Fibroblast of lung (primary cell): ENCODE results near the gene ACTMAP. TPM values are rescaled to one million over a fixed set of nuclear protein-coding genes. Genes with fewer than 3 reads are reported as not detected.
A peak's percentile ranks its signal among the peaks of the same experiment; 100 is the strongest.

Source experiments
- DNase-seq, 2 donors: peaks; one replicate each; pipeline versions ENCODE4 v3.0.0 to v3.0.0-alpha.2; 2010; ENCODE audit warnings: low read depth in 2 of 2
- H2AFZ ChIP-seq: 2 replicates; pipeline ENCODE4 v1.5.1; 2012; ENCODE audit warnings: low read length, control low read depth, inconsistent platforms
- H3K27ac ChIP-seq: 2 replicates; pipeline ENCODE4 v1.5.1; 2011; ENCODE audit warnings: low read length, control low read depth; ENCODE audit not compliant: insufficient read depth
- H3K27me3 ChIP-seq: 2 replicates; pipeline ENCODE4 v1.5.1; 2011; ENCODE audit warnings: mild to moderate bottlenecking, low read length; ENCODE audit not compliant: control insufficient read depth, insufficient read depth
- H3K36me3 ChIP-seq: 2 replicates; pipeline ENCODE4 v1.5.1; 2011; ENCODE audit warnings: low read length; ENCODE audit not compliant: control insufficient read depth, insufficient read depth
- H3K4me1 ChIP-seq: 2 replicates; pipeline ENCODE4 v1.5.1; 2011; ENCODE audit warnings: low read length; ENCODE audit not compliant: control insufficient read depth, insufficient read depth; ENCODE audit errors: extremely low read depth
- H3K4me2 ChIP-seq: 2 replicates; pipeline ENCODE4 v1.5.1; 2011; ENCODE audit warnings: low read length, control low read depth; ENCODE audit not compliant: insufficient read depth; ENCODE audit errors: extremely low read depth
- H3K4me3 ChIP-seq, 4 experiments: fragments of 200-600 bp in 1 of 4; sonication (generic) in 1 of 4; replicated peaks in 1 of 4; 2 replicates each; pipeline ENCODE4 v1.5.1; 2011 to 2016; ENCODE audit warnings: low read length in 4 of 4, low read depth in 3 of 4, mild to moderate bottlenecking in 3 of 4, control low read depth in 2 of 4, inconsistent platforms in 1 of 4, mixed read lengths in 1 of 4; ENCODE audit not compliant: insufficient read depth in 1 of 4; ENCODE audit errors: control extremely low read depth in 1 of 4
- H3K79me2 ChIP-seq: 2 replicates; pipeline ENCODE4 v1.5.1; 2012; ENCODE audit warnings: mild to moderate bottlenecking, low read length, inconsistent platforms; ENCODE audit not compliant: control insufficient read depth, insufficient read depth
- H3K9ac ChIP-seq: 2 replicates; pipeline ENCODE4 v1.5.1; 2011; ENCODE audit warnings: mild to moderate bottlenecking, low read length, control low read depth; ENCODE audit not compliant: insufficient read depth
- H3K9me3 ChIP-seq: 2 replicates; pipeline ENCODE4 v1.5.1; 2012; ENCODE audit warnings: low read depth, low read length; ENCODE audit not compliant: control insufficient read depth, insufficient read depth
- H4K20me1 ChIP-seq: 2 replicates; pipeline ENCODE4 v1.5.1; 2011; ENCODE audit warnings: low read length; ENCODE audit not compliant: control insufficient read depth, insufficient read depth; ENCODE audit errors: extremely low read depth
- CTCF ChIP-seq, 2 donors: IDR thresholded peaks in 1 of 2; conservative IDR thresholded peaks in 1 of 2; 1 replicate in 1 of 2; 2 replicates in 1 of 2; pipeline ENCODE4 v1.5.1; 2011 to 2012; ENCODE audit warnings: low read length in 2 of 2, control low read depth in 1 of 2, inconsistent platforms in 1 of 2, low read depth in 1 of 2, mild to moderate bottlenecking in 1 of 2
- EZH2 ChIP-seq: IDR thresholded peaks from 2 replicates; pipeline ENCODE4 v1.5.1; 2012; ENCODE audit warnings: low read length, control low read depth, mild to moderate bottlenecking; ENCODE audit errors: missing control alignments
- polyA plus RNA-seq, 2 donors: library from polyadenylated mRNA; depleted of rRNA in 1 of 2; stranded (reverse) in 1 of 2; unstranded in 1 of 2; fragments of >200 nt; gene quantifications; 2 replicates each; pipeline ENCODE4 v1.2.1, GENCODE V29; 2011 to 2012; ENCODE audit warnings: missing spikeins in 1 of 2
- total RNA-seq: library from RNA; depleted of rRNA; stranded (reverse); fragments of >200 nt; gene quantifications from 2 replicates; pipeline ENCODE4 v1.2.1, GENCODE V29; 2014

The ACTMAP gene
- total and polyA plus RNA-seq, 2 donors (not counting 1 experiment from before 2014, with no cell fraction given) = 1.8 to 2.2 TPM

GRCh38 chr19:40776932-40777644, 26.8 kb upstream of the ACTMAP start:
- Histone ChIP-seq H3K27me3 (no peaks in the 10 kb centered on the region), H4K20me1 (no peaks in the 10 kb centered on the region), H3K4me1 (peaks cover 11% of the 10 kb centered on the region), H3K9ac (peak overlapping the region; percentile 70), H3K79me2 (no peaks in the 10 kb centered on the region), H3K36me3 (peaks cover 1% of the 10 kb centered on the region), H3K4me3 (peak overlapping the region; percentile 60 to 86 (median 74)), H2AFZ (peak overlapping the region; percentile 89), H3K27ac (peak overlapping the region; percentile 87), H3K9me3 (no peaks in the 10 kb centered on the region), H3K4me2 (peak overlapping the region; percentile 99)
- TF ChIP-seq CTCF (conservative IDR thresholded peaks at IDR 0.05 in 1 of 2, IDR thresholded peaks at IDR 0.05 in 1 of 2; ENCODE audit: low read depth in 1 of 2, low read length in 2 of 2) = no peak
- no peak for TF ChIP-seq EZH2
- DNase-seq = peak; percentile 88 to 92

- H3K4me3 ChIP-seq = no peak overlapping the region
- H3K27me3 ChIP-seq = no peaks in the 10 kb centered on the region
- peaks cover 11% of the 10 kb centered on the region for H3K4me1 ChIP-seq
- no peaks in the 10 kb centered on the region for H3K79me2 ChIP-seq
- H4K20me1 ChIP-seq = no peaks in the 10 kb centered on the region
- no peak for DNase-seq
- no peak overlapping the region for H3K27ac ChIP-seq
- H2AFZ ChIP-seq = no peak overlapping the region
- no peak overlapping the region for H3K9ac ChIP-seq
- H3K4me2 ChIP-seq = peak overlapping the region; percentile 99
- no peaks in the 10 kb centered on the region for H3K9me3 ChIP-seq
- TF ChIP-seq CTCF (conservative IDR thresholded peaks at IDR 0.05 in 1 of 2, IDR thresholded peaks at IDR 0.05 in 1 of 2; ENCODE audit: low read depth in 1 of 2, low read length in 2 of 2) = no peak
- no peak for TF ChIP-seq EZH2
- H3K36me3 ChIP-seq = peaks cover 1% of the 10 kb centered on the region
Measured at GRCh38 chr19:40776364-40776763, 26.1 kb upstream of the ACTMAP start.

- H3K9me3 ChIP-seq = no peaks in the 10 kb centered on the region
- H4K20me1 ChIP-seq = no peaks in the 10 kb centered on the region
- no peak overlapping the region for H3K27ac ChIP-seq
- peaks cover 1% of the 10 kb centered on the region for H3K36me3 ChIP-seq
- DNase-seq = no peak
- H3K9ac ChIP-seq = no peak overlapping the region
- no peaks in the 10 kb centered on the region for H3K79me2 ChIP-seq
- H3K4me3 ChIP-seq = no peak overlapping the region
- H3K4me1 ChIP-seq = peaks cover 11% of the 10 kb centered on the region
- no peaks in the 10 kb centered on the region for H3K27me3 ChIP-seq
- no peak overlapping the region for H2AFZ ChIP-seq
- TF ChIP-seq CTCF (conservative IDR thresholded peaks at IDR 0.05 in 1 of 2, IDR thresholded peaks at IDR 0.05 in 1 of 2; ENCODE audit: low read depth in 1 of 2, low read length in 2 of 2) = no peak
- no peak for TF ChIP-seq EZH2
- H3K4me2 ChIP-seq = no peak overlapping the region
Measured at GRCh38 chr19:40775632-40776022, 25.4 kb upstream of the ACTMAP start.
